Calu3 (cell line): ENCODE measurements around the gene LENEP. TPM values are rescaled to one million over a fixed set of nuclear protein-coding genes. Genes with fewer than 3 reads are reported as not detected.
A peak's percentile ranks its signal among the peaks of the same experiment; 100 is the strongest.
"Not testable (repeated sequence)": the region's sequence is repeated elsewhere in the genome, so short reads cannot be mapped to it uniquely, and the experiment has no call there.

Experiments
- BruUV-seq: library from RNA; stranded (reverse); fragments of 400-500 nt; replicated peaks from 2 replicates; lab custom pipeline; 2021; lab: Mats Ljungman, UMichigan
- CTCF ChIA-PET: fragments of 300-600 bp; sonication (Branson Sonifier 250); formaldehyde crosslinking; loops from one replicate; lab custom pipeline; 2022; ENCODE audit warnings: antibody characterized with exemption; lab: Charles Lee
- DNase-seq: peaks from one replicate; pipeline ENCODE4 v3.0.0; 2022
- H3K27ac Mint-ChIP-seq: one replicate; pipeline ENCODE4 v1.8.0; 2022; ENCODE audit warnings: mixed read lengths; ENCODE audit not compliant: unreplicated experiment
- H3K27me3 Mint-ChIP-seq: one replicate; pipeline ENCODE4 v1.8.0; 2022; ENCODE audit warnings: mixed read lengths; ENCODE audit not compliant: unreplicated experiment
- H3K36me3 Mint-ChIP-seq: one replicate; pipeline ENCODE4 v1.8.0; 2022; ENCODE audit warnings: mild to moderate bottlenecking, moderate library complexity, mixed read lengths; ENCODE audit not compliant: insufficient read depth, unreplicated experiment
- H3K4me1 Mint-ChIP-seq: one replicate; pipeline ENCODE4 v1.8.0; 2022; ENCODE audit warnings: mild to moderate bottlenecking, low read depth, mixed read lengths; ENCODE audit not compliant: unreplicated experiment
- H3K4me3 Mint-ChIP-seq: one replicate; pipeline ENCODE4 v1.8.0; 2022; ENCODE audit warnings: mild to moderate bottlenecking, low read depth, moderate library complexity, mixed read lengths; ENCODE audit not compliant: unreplicated experiment
- H3K9me3 Mint-ChIP-seq: one replicate; pipeline ENCODE4 v1.8.0; 2022; ENCODE audit warnings: low read depth, mixed read lengths; ENCODE audit not compliant: unreplicated experiment
- intact Hi-C: fragments of 100-400 bp; cut with micrococcal nuclease; formaldehyde crosslinking; loops from one replicate; pipeline ENCODE4 v1.10.0; 2022; ENCODE audit not compliant: unreplicated experiment
- total RNA-seq: library from RNA; stranded (reverse); gene quantifications from 2 replicates; pipeline ENCODE4 v1.2.3, GENCODE V29; 2022
- TF ChIP-seq, protein P1 (sequence below): fragments of 200-600 bp; IDR thresholded peaks from one replicate; pipeline ENCODE4 v1.8.0; 2022; ENCODE audit warnings: antibody characterized with exemption; ENCODE audit not compliant: unreplicated experiment

The LENEP gene
- total RNA-seq, 1 experiment from 2014 or later, result 1.1 TPM

DNA sequence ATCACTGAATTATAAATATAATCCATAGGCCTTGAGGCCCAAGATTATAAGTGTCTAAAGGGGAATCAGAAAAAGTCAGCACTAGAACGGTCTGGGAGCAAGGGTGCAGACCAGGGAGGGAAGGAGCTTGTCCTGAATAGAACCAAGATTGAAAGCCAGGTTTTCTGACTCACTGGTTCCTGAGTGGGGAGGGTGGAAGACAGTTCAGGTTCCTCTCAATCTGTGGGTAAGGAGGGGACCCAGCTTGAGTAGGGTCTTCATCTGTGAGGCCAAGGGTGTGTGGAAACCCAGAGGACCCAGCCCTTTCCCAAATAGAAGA is 842 bp downstream of the LENEP start:
- Mint-ChIP-seq H3K36me3 (peaks cover 43% of the 10 kb centered on the region), H3K4me1 (peaks cover 22% of the 10 kb centered on the region), H3K27ac (no peak overlapping the region), H3K4me3 (no peak overlapping the region), H3K9me3 (no peaks in the 10 kb centered on the region), H3K27me3 (no peaks in the 10 kb centered on the region)
- TF ChIP-seq, protein P1, sequence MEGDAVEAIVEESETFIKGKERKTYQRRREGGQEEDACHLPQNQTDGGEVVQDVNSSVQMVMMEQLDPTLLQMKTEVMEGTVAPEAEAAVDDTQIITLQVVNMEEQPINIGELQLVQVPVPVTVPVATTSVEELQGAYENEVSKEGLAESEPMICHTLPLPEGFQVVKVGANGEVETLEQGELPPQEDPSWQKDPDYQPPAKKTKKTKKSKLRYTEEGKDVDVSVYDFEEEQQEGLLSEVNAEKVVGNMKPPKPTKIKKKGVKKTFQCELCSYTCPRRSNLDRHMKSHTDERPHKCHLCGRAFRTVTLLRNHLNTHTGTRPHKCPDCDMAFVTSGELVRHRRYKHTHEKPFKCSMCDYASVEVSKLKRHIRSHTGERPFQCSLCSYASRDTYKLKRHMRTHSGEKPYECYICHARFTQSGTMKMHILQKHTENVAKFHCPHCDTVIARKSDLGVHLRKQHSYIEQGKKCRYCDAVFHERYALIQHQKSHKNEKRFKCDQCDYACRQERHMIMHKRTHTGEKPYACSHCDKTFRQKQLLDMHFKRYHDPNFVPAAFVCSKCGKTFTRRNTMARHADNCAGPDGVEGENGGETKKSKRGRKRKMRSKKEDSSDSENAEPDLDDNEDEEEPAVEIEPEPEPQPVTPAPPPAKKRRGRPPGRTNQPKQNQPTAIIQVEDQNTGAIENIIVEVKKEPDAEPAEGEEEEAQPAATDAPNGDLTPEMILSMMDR, result no peak
- no TSS peak for BruUV-seq
- intact Hi-C loops, result no loop called here
- DNase-seq, result no peak
- CTCF ChIA-PET, result interaction anchor here (0.5 to 2.2 kb wide), 9 partner anchors 11 to 728 kb away, joined by 3 to 13 read pairs (median 4); partner anchors contain the start of gene FLAD1

DNA sequence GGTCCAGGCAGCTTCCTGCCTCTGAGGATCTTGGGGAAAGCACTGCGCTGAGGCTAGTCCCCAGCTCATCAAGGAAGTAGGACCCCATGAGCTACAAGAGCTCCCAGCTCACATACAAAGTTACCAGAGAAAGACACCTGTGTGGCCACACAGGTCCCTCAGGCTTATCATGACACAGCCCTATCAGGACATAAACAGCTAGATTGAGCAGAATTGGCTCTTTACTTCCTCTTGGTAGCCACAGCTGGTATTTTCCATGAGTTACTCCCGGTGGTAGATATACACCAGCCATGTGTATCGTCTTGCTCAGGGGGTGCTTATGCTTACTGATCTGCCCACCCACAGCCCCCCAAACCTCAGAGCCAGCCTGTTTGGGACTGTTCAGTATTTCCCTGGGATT is 1.2 kb downstream of the LENEP start:
- no peaks in the 10 kb centered on the region for H3K9me3 Mint-ChIP-seq
- DNase-seq, result no peak
- CTCF ChIA-PET, result interaction anchor here (0.5 to 2.2 kb wide), 6 partner anchors 11 to 729 kb away, joined by 3 to 7 read pairs (median 5); partner anchors contain the start of gene FLAD1
- TF ChIP-seq, protein P1, result no peak
- peaks cover 44% of the 10 kb centered on the region for H3K36me3 Mint-ChIP-seq
- H3K27ac Mint-ChIP-seq, result no peak overlapping the region
- intact Hi-C loops, result no loop called here
- H3K4me3 Mint-ChIP-seq, result no peak overlapping the region
- peaks cover 25% of the 10 kb centered on the region for H3K4me1 Mint-ChIP-seq
- H3K27me3 Mint-ChIP-seq, result no peaks in the 10 kb centered on the region
- no TSS peak for BruUV-seq

DNA sequence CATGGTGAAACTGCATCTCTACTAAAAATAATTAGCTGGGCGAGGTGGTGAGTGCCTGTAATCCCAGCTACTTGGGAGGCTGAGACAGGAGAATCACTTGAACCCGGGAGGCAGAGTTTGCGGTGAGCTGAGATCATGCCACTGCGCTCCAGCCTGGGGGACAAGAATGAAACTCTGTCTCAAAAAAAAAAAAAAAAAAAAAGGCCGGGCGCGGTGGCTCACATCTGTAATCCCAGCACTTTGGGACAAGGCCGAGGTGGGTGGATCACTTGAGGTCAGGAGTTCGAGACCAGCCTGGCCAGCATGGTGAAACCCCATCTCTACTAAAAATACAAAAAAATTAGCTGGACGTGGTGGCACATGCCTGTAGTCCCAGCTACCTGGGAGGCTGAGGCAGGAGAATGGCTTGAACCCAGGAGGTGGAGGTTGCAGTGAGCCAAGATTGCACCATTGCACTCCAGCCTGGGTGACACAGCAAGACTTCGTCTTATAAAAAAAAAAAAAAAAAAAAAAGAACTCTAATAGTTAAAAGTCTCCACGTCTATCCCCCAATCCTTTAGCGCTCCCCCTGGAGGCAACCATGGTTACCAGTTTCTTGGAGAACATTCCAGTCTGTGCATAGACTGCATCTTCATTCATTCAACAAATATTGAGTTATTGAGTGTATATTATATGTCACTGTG is 2.1 kb downstream of the LENEP start:
- BruUV-seq, H3K27ac Mint-ChIP-seq, H3K9me3 Mint-ChIP-seq, H3K4me3 Mint-ChIP-seq, intact Hi-C loops, H3K27me3 Mint-ChIP-seq: not testable (repeated sequence)
- peaks cover 34% of the 10 kb centered on the region for H3K4me1 Mint-ChIP-seq
- TF ChIP-seq, protein P1, result peak; percentile 36
- H3K36me3 Mint-ChIP-seq, result peaks cover 49% of the 10 kb centered on the region
- DNase-seq, result peak; percentile 73
- CTCF ChIA-PET, result interaction anchor here (0.7 to 1.2 kb wide), 6 partner anchors 22 to 515 kb away, joined by 3 to 6 read pairs (median 4); no protein-coding TSS in a partner anchor

DNA sequence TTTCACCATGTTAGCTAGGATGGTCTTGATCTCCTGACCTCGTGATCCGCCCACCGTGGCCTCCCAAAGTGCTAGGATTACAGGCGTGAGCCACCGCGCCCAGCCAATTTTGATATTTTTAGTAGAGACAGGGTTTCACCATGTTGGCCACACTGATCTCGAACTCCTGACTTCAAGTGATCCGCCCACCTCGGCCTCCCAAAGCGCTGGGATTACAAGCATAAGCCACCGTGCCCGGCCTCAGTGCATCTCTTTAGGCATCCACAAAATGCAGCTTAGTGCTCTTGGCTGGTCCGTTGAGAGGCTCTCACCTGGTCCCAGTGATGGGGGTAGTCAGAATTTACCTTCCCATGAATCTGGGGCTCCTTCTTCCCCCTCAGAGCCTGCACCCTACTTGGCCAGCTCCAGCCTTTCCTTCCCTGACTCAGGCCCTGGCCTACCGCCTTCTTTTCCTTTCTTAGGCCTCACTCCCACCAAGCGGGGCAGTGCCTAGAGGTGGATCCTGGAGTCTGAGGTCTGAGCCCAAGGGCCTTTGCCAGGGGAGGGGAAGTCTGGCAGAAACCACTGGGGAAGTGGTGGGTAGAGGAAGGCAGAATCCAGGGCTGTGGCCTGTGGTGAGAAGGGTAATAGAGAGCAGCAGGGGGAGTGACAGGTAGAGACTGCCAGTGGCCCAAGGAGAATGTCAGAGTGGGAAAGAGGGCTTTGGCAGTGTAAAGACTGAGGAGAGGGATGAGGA is 3.7 kb downstream of the LENEP start:
- intact Hi-C loops, result no loop called here
- Mint-ChIP-seq H3K27me3 (no peaks in the 10 kb centered on the region), H3K36me3 (peaks cover 63% of the 10 kb centered on the region), H3K4me3 (no peak overlapping the region), H3K9me3 (no peaks in the 10 kb centered on the region), H3K27ac (no peak overlapping the region), H3K4me1 (peaks cover 35% of the 10 kb centered on the region)
- BruUV-seq, result no TSS peak
- DNase-seq, result no peak
- TF ChIP-seq, protein P1, result no peak
- CTCF ChIA-PET, result interaction anchor here (0.6 to 2.3 kb wide), 5 partner anchors 10 to 170 kb away, joined by 3 to 6 read pairs (median 3); partner anchors contain the start of gene PBXIP1
